Forelimb muscle (tissue), 1 donor: Measurements from ENCODE around the gene NKD1. TPM values are rescaled to one million over a fixed set of nuclear protein-coding genes. Genes with fewer than 3 reads are reported as not detected.

ENCODE experiments used
- DNase-seq: peaks from one replicate; pipeline ENCODE4 v3.0.0-alpha.2; 2013; ENCODE audit warnings: low read depth
- polyA plus RNA-seq: library from polyadenylated mRNA; unstranded; fragments of 120-200 nt; gene quantifications from one replicate; pipeline ENCODE4 v1.2.1, GENCODE V29; 2013; ENCODE audit not compliant: insufficient read length

Gene NKD1
- polyA plus RNA-seq, 1 donor = 9.0 TPM

GRCh38 chr16:50538411-50539052 is 9.7 kb upstream of the NKD1 start:
- DNase-seq = no peak

GRCh38 chr16:50539053-50539695 is 9.0 kb upstream of the NKD1 start:
- no peak for DNase-seq

- DNase-seq = no peak
Observed at GRCh38 chr16:50539822-50540710, 8.1 kb upstream of the NKD1 start.

- DNase-seq = no peak
Observed at GRCh38 chr16:50540711-50541007, 7.5 kb upstream of the NKD1 start.

- no peak for DNase-seq
Observed at GRCh38 chr16:50542703-50543102, 5.5 kb upstream of the NKD1 start.

DNA sequence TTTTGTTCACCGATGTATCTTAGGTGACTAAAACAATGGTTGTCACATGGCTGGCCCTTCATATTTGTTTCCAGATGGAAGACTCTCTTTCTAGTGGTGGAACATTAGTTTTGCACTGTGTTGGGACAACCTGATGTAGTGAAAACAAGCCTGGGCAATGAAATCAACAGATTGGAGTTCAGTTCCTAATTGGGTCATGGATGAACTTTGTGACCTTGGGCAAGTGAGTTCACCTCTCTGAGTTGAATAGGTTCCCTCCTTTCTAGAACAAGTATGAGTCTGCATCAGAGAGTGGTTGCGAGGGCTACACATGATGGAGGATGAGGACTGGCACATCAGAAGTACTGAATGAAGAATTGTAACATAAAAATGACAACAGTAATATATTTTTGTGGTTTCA is 2.1 kb upstream of the NKD1 start:
- DNase-seq = no peak

- no peak for DNase-seq
Observed at GRCh38 chr16:50547340-50548124, 664 bp upstream of the NKD1 start.

- no peak for DNase-seq
Observed at GRCh38 chr16:50548909-50549560, 839 bp downstream of the NKD1 start.

- no peak for DNase-seq
Observed at GRCh38 chr16:50549561-50549915, 1.3 kb downstream of the NKD1 start.

DNA sequence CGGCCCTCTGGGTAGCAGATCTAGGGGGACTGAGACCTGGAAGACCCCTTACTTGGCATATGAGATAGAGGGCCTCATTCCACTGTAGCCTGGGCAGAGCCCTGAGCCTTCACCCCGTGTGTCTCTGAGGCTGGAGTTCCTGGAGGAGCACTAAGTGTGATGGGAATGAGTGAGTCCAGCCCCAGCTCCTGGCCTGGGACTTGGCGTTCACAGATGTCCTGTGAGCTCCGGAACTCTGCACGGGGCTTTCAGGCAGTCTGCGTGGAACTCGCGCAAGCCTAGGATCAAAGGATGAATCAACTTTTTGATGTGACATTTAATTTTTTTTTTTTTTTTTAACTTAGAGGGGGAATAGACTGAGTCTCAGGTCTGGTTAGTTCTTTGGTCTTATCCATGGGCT is 1.8 kb downstream of the NKD1 start:
- no peak for DNase-seq

- DNase-seq = no peak
Observed at GRCh38 chr16:50550866-50551641, 2.9 kb downstream of the NKD1 start.

- DNase-seq = no peak
Observed at GRCh38 chr16:50552476-50553101, 4.4 kb downstream of the NKD1 start.

- no peak for DNase-seq
Observed at GRCh38 chr16:50553182-50553710, 5.0 kb downstream of the NKD1 start.

DNA sequence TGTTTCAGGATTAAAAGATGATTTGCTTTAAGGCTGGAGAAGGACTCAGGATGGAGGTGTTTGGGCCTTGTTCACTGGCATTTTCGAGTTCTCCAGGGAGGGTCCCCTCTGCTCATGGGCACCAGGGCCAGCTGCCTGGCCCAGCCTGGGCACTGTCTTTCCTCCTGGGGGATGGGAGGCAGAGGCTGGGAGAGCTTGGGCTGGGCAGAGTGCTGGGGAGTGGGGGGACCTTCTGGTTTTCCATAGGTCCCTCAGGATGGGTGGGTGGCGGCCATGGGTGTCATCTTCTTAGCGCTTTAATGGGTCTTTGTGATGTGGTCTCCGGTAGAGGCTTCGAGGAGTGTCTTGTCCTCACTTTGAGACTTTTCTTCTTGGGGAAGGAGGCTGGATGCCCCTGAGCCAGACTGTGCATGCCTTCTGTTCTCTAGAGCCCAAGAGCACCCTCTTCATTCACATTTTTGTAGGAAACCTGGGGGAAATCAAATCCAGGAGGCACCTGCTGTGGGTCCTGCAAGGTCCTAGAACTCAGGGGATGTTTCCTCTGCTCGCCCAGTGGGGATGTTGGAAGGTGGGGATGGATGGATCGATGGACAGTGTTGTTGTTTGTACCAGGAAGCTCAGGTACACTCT is 5.7 kb downstream of the NKD1 start:
- DNase-seq = no peak

DNA sequence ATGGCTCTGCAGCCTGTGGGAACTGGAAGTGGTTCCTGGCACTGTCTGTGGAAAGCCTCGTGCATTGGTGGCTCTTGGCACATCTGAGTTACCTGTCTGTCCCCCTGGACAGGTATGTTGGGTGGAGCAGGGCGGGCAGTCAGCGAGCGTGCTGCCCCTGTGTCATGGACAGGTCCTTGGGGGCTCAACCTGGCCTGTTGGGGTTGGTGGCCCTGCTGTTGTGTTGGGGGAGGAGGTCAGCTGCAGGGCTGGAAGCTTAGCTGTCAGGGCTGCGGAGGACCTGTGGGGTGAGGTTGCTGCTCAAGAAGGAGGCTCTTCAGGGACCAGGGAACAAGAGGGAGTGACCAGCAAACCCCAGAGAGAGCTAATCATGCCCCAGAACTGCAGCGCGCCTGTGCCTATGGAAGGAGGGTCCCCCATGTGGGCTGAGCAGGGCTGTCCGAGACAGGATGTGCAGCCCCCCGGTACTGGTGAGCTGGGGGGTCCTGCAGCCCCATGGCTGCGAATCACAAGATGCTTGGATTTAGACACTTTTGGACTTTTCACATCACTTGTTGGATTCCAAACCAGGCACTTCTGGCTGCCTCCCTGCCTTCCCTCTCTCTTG is 7.2 kb downstream of the NKD1 start:
- no peak for DNase-seq

DNA sequence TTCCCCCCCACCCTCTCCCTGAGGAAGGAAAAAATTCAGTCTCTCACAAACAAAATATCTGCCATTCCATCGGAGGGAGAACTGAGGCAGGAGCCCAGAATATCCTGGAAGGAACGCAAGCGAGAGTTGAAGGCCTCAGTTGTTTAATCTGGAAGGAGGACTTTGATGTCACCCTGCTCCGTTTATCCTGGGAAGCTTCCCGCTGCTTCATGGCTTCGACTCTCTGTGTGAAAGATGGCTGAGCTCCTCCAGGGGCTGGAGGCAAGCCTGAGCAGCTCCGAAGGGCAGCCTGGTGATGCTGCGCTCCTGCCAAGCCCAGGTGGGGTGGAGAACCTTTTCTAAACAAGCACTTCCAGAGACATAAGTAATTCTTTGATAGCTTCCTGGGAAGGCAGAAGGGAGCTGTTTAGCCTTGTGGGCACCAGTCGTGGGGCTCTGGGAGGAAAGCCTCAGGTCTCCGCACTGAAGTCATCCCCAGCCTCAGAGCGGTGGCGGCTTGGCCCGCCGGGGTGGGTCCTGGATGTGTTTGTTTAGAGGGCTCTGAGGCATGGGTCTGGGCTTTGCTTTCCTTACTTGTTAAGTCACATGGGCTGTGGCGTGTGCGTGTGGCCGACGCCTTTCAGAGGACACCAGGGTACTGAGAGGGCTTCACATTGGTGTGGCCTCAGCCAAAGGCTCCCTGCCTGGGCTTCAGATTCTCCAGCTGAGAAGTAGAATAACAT is 7.9 kb downstream of the NKD1 start:
- no peak for DNase-seq

- no peak for DNase-seq
Observed at GRCh38 chr16:50557046-50557445, 8.8 kb downstream of the NKD1 start.

DNA sequence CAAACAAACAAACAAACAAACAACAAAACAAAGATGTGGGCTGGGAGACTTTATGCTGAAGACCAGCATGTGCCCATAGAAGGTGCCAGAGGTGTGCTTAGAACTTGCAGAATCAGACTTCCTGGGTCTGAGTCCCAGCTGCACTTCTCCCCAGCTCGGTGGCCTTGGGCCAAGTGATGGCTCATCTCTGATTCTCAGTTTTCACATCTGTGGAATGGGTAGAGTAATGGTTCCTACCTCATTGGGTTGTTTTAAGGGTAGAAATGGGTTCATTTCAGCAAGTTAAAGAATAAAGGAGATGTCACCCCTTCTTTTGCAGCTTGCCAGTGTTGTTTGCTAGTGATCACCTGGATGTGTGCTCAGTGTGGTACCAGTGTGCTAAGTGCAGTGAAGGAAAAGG is 10.7 kb downstream of the NKD1 start:
- DNase-seq = no peak

GRCh38 chr16:50559342-50559741 is 11.1 kb downstream of the NKD1 start:
- no peak for DNase-seq
